Endodermal cell (in vitro differentiated cells): ENCODE measurements around the gene PTPRN2. TPM values are rescaled to one million over a fixed set of nuclear protein-coding genes. Genes with fewer than 3 reads are reported as not detected.
"Not testable (repeated sequence)": the region's sequence is repeated elsewhere in the genome, so short reads cannot be mapped to it uniquely, and the experiment has no call there.

Source experiments
- DNase-seq: peaks from one replicate; pipeline ENCODE4 v3.0.0-alpha.2; 2017
- H3K27ac ChIP-seq: 2 replicates; pipeline ENCODE4 v1.5.1; 2013; ENCODE audit warnings: mild to moderate bottlenecking, low read depth, low read length, moderate library complexity
- H3K27me3 ChIP-seq: 2 replicates; pipeline ENCODE4 v1.6.1; 2013; ENCODE audit warnings: mild to moderate bottlenecking, low read length, moderate library complexity; ENCODE audit not compliant: insufficient read depth, control insufficient read depth, poor library complexity, severe bottlenecking
- H3K36me3 ChIP-seq: 2 replicates; pipeline ENCODE4 v1.7.0; 2013; ENCODE audit warnings: mild to moderate bottlenecking, low read length, moderate library complexity; ENCODE audit not compliant: control insufficient read depth, insufficient read depth
- H3K4me1 ChIP-seq: one replicate; pipeline ENCODE4 v1.7.0; 2013; ENCODE audit warnings: low read length; ENCODE audit not compliant: control insufficient read depth, insufficient read depth
- H3K4me3 ChIP-seq: 2 replicates; pipeline ENCODE4 v1.5.1; 2013; ENCODE audit warnings: mild to moderate bottlenecking, low read length, moderate library complexity
- H3K9ac ChIP-seq: 2 replicates; pipeline ENCODE4 v1.6.1; 2013; ENCODE audit warnings: mild to moderate bottlenecking, low read length, moderate library complexity; ENCODE audit not compliant: poor library complexity, severe bottlenecking; ENCODE audit errors: extremely low read depth
- H3K9me3 ChIP-seq: 2 replicates; pipeline ENCODE4 v1.6.1; 2013; ENCODE audit warnings: mild to moderate bottlenecking, low read length, moderate library complexity; ENCODE audit not compliant: control insufficient read depth
- H3K27ac Mint-ChIP-seq: 2 replicates; pipeline ENCODE4 v1.8.0; 2020; ENCODE audit warnings: mixed read lengths
- H3K27me3 Mint-ChIP-seq: 2 replicates; pipeline ENCODE4 v1.8.0; 2021; ENCODE audit warnings: mild to moderate bottlenecking, mixed read lengths; ENCODE audit not compliant: insufficient read depth
- H3K36me3 Mint-ChIP-seq: 2 replicates; pipeline ENCODE4 v1.8.0; 2020; ENCODE audit warnings: low read depth, mixed read lengths
- H3K4me1 Mint-ChIP-seq: 2 replicates; pipeline ENCODE4 v1.8.0; 2020; ENCODE audit warnings: mixed read lengths
- H3K4me3 Mint-ChIP-seq: 2 replicates; pipeline ENCODE4 v1.8.0; 2020; ENCODE audit warnings: mild to moderate bottlenecking, moderate library complexity, mixed read lengths
- H3K9me3 Mint-ChIP-seq: 2 replicates; pipeline ENCODE4 v1.8.0; 2020; ENCODE audit warnings: mild to moderate bottlenecking, mixed read lengths
- CTCF ChIP-seq: fragments of 200-600 bp; sonication (generic); conservative IDR thresholded peaks from 2 replicates; pipeline ENCODE4 v1.5.0; 2021; ENCODE audit warnings: antibody characterized with exemption, mild to moderate bottlenecking
- WGBS, 2 experiments: methylation state at CpG; one replicate each; pipeline versions ENCODE4 v1.1.5 to v1.1.7; 2013; ENCODE audit warnings: missing lambda C conversion rate in 2 of 2, mixed read lengths in 1 of 2; ENCODE audit not compliant: insufficient coverage in 1 of 2, insufficient read length in 1 of 2; 5-methylcytosine and 5-hydroxymethylcytosine counted together
- total RNA-seq, 2 donors: library from RNA; stranded (reverse); fragmentation: NEBNext Ultra II Directional in 1 of 2; extraction: Animal tissue kit (Norgen Biotek cat#: 25700) in 1 of 2; gene quantifications; 2 replicates in 1 of 2; 3 replicates in 1 of 2; pipeline ENCODE4 v1.2.1, GENCODE V29; 2021

PTPRN2 gene
- total RNA-seq, 2 donors from 2014 or later, result 0.69 to 1.2 TPM

- H3K9me3 Mint-ChIP-seq, result peaks cover 34% of the 10 kb centered on the region
- Histone ChIP-seq H3K4me3 (peak overlapping the region; percentile 58), H3K4me1 (no peaks in the 10 kb centered on the region), H3K9me3 (peaks cover 83% of the 10 kb centered on the region), H3K27ac (no peak overlapping the region), H3K9ac (no peak overlapping the region), H3K27me3 (no peaks in the 10 kb centered on the region), H3K36me3 (no peaks in the 10 kb centered on the region)
- no peak overlapping the region for H3K27ac Mint-ChIP-seq
- DNase-seq, result no peak
- peaks cover 2% of the 10 kb centered on the region for H3K36me3 Mint-ChIP-seq
- WGBS, 2 experiments, result 78 to 100% methylated on average over 1 to 5 of the region's 5 CpGs
- peaks cover 22% of the 10 kb centered on the region for H3K27me3 Mint-ChIP-seq
- no peak overlapping the region for H3K4me3 Mint-ChIP-seq
- no peak for TF ChIP-seq CTCF
- no peaks in the 10 kb centered on the region for H3K4me1 Mint-ChIP-seq
Measured at GRCh38 chr7:158161194-158161593, 426.4 kb downstream of the PTPRN2 start.

GRCh38 chr7:158160199-158160598 lies 427.4 kb downstream of the PTPRN2 start:
- Histone ChIP-seq H3K4me1 (no peaks in the 10 kb centered on the region), H3K4me3 (no peak overlapping the region), H3K27ac (no peak overlapping the region), H3K9ac (no peak overlapping the region), H3K9me3 (peaks cover 86% of the 10 kb centered on the region), H3K27me3 (no peaks in the 10 kb centered on the region), H3K36me3 (no peaks in the 10 kb centered on the region)
- no peak overlapping the region for H3K4me3 Mint-ChIP-seq
- no peak for DNase-seq
- peaks cover 19% of the 10 kb centered on the region for H3K27me3 Mint-ChIP-seq
- WGBS, 2 experiments, result 61 to 69% methylated on average over 4 to 5 of the region's 5 CpGs
- H3K27ac Mint-ChIP-seq, result no peak overlapping the region
- no peaks in the 10 kb centered on the region for H3K36me3 Mint-ChIP-seq
- H3K9me3 Mint-ChIP-seq, result peaks cover 30% of the 10 kb centered on the region
- no peaks in the 10 kb centered on the region for H3K4me1 Mint-ChIP-seq
- no peak for TF ChIP-seq CTCF

- Mint-ChIP-seq H3K27me3 (peaks cover 7% of the 10 kb centered on the region), H3K9me3 (peaks cover 8% of the 10 kb centered on the region), H3K4me3 (no peak overlapping the region), H3K27ac (no peak overlapping the region), H3K36me3 (no peaks in the 10 kb centered on the region), H3K4me1 (no peaks in the 10 kb centered on the region)
- Histone ChIP-seq H3K4me3 (no peak overlapping the region), H3K9me3 (peaks cover 96% of the 10 kb centered on the region), H3K27me3 (no peaks in the 10 kb centered on the region), H3K27ac (no peak overlapping the region), H3K4me1 (no peaks in the 10 kb centered on the region), H3K36me3 (no peaks in the 10 kb centered on the region), H3K9ac (no peak overlapping the region)
- DNase-seq, result no peak
- TF ChIP-seq CTCF, result no peak
- 76 to 84% methylated on average over 8 to 16 of the region's 16 CpGs for WGBS, 2 experiments
Measured at GRCh38 chr7:158157460-158157859, 430.2 kb downstream of the PTPRN2 start.

- not testable (repeated sequence) for DNase-seq, H3K4me1 Mint-ChIP-seq, H3K4me3 Mint-ChIP-seq, H3K27ac ChIP-seq, H3K4me1 ChIP-seq, H3K27me3 ChIP-seq, H3K27ac Mint-ChIP-seq, H3K36me3 ChIP-seq, H3K9ac ChIP-seq, H3K36me3 Mint-ChIP-seq, H3K27me3 Mint-ChIP-seq
- WGBS, 2 experiments, result 68 to 73% methylated on average over 8 to 11 of the region's 17 CpGs
- H3K9me3 Mint-ChIP-seq, result peaks cover 24% of the 10 kb centered on the region
- Histone ChIP-seq H3K9me3 (peaks cover 93% of the 10 kb centered on the region), H3K4me3 (peak overlapping the region; percentile 72)
Measured at GRCh38 chr7:158151273-158151672, 436.4 kb downstream of the PTPRN2 start.
